Esophagus squamous epithelium (tissue), 4 donors: ENCODE measurements around the gene PDCD1LG2.

ENCODE experiments used
- POLR2A ChIP-seq, 4 donors: fragments of 450-650 bp; IDR thresholded peaks; one replicate each; pipeline ENCODE4 v1.6.1; 2017; ENCODE audit warnings: antibody characterized with exemption in 4 of 4, mild to moderate bottlenecking in 4 of 4, moderate library complexity in 3 of 4
- TF ChIP-seq, protein P1 (sequence below), 6 experiments: fragments of 450-650 bp in 4 of 6; fragments of 200-600 bp in 2 of 6; sonication (generic) in 2 of 6; IDR thresholded peaks; one replicate each; pipeline ENCODE4 v1.5.1; 2016 to 2019; ENCODE audit warnings: antibody characterized with exemption in 6 of 6, mild to moderate bottlenecking in 4 of 6, moderate library complexity in 4 of 6

DNA sequence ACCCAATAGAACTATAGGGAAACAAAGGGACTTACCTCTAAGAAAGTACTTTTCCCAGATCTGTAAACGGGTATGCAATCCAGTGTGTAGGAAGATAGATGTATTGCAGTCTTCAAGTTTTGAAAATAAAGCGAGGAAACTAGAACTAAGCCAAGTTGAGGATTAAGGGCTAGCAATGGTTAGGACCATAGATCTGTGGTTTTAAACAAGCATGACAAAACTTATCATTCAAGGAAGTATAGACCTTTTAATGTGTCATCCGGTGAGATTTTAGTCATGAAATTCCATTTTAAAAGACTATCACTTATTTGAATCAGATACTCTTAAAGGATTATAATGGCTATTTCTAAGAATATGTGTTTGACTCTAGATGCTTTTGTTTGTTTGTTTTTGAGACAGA lies 39.5 kb upstream of the PDCD1LG2 start:
- no peak for TF ChIP-seq POLR2A (IDR thresholded peaks at IDR 0.05)
- TF ChIP-seq, protein P1, sequence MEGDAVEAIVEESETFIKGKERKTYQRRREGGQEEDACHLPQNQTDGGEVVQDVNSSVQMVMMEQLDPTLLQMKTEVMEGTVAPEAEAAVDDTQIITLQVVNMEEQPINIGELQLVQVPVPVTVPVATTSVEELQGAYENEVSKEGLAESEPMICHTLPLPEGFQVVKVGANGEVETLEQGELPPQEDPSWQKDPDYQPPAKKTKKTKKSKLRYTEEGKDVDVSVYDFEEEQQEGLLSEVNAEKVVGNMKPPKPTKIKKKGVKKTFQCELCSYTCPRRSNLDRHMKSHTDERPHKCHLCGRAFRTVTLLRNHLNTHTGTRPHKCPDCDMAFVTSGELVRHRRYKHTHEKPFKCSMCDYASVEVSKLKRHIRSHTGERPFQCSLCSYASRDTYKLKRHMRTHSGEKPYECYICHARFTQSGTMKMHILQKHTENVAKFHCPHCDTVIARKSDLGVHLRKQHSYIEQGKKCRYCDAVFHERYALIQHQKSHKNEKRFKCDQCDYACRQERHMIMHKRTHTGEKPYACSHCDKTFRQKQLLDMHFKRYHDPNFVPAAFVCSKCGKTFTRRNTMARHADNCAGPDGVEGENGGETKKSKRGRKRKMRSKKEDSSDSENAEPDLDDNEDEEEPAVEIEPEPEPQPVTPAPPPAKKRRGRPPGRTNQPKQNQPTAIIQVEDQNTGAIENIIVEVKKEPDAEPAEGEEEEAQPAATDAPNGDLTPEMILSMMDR (IDR thresholded peaks at IDR 0.05): no peak
